Osteoblast (primary cell): ENCODE data around the gene SEL1L2. TPM values are rescaled to one million over a fixed set of nuclear protein-coding genes. Genes with fewer than 3 reads are reported as not detected.

Experiments
- DNase-seq: peaks from one replicate; pipeline ENCODE4 v3.0.0; 2011; ENCODE audit warnings: low spot score, mixed read lengths; ENCODE audit not compliant: insufficient read length; ENCODE audit errors: missing footprints
- H2AFZ ChIP-seq: 2 replicates; pipeline ENCODE4 v1.6.0; 2011; ENCODE audit warnings: mild to moderate bottlenecking, low read length
- H3K27ac ChIP-seq: 2 replicates; pipeline ENCODE4 v1.5.1; 2011; ENCODE audit warnings: mild to moderate bottlenecking, low read depth, low read length, moderate library complexity
- H3K27me3 ChIP-seq: 2 replicates; pipeline ENCODE4 v1.6.0; 2012; ENCODE audit warnings: mild to moderate bottlenecking, control low read depth, inconsistent platforms, low read length, moderate library complexity; ENCODE audit not compliant: insufficient read depth
- H3K36me3 ChIP-seq: 2 replicates; pipeline ENCODE4 v1.5.1; 2011; ENCODE audit warnings: mild to moderate bottlenecking, low read length, control low read depth, moderate library complexity; ENCODE audit not compliant: insufficient read depth
- H3K4me1 ChIP-seq: 2 replicates; pipeline ENCODE4 v1.5.1; 2011; ENCODE audit warnings: mild to moderate bottlenecking, low read length, control low read depth, moderate library complexity; ENCODE audit not compliant: insufficient read depth
- H3K4me2 ChIP-seq: 2 replicates; pipeline ENCODE4 v1.6.0; 2011; ENCODE audit warnings: mild to moderate bottlenecking, low read length; ENCODE audit not compliant: insufficient read depth
- H3K4me3 ChIP-seq: fragments of 200-600 bp; sonication (generic); 3 replicates; pipeline ENCODE4 v1.5.1; 2012; ENCODE audit warnings: mild to moderate bottlenecking, low read length, inconsistent platforms; ENCODE audit not compliant: insufficient read depth
- H3K79me2 ChIP-seq: 2 replicates; pipeline ENCODE4 v1.6.0; 2012; ENCODE audit warnings: mild to moderate bottlenecking, low read length, control low read depth, inconsistent platforms; ENCODE audit not compliant: insufficient read depth
- H3K9me3 ChIP-seq: 2 replicates; pipeline ENCODE4 v1.5.1; 2011; ENCODE audit warnings: low read depth, low read length, control low read depth
- H4K20me1 ChIP-seq: 2 replicates; pipeline ENCODE4 v1.6.0; 2012; ENCODE audit warnings: mild to moderate bottlenecking, low read length, control low read depth; ENCODE audit not compliant: insufficient read depth
- total RNA-seq: library from RNA; depleted of rRNA; stranded (reverse); fragments of >200 nt; gene quantifications from 2 replicates; pipeline ENCODE4 v1.2.3, GENCODE V29; 2012
- TF ChIP-seq, protein P1 (sequence below): IDR thresholded peaks from 2 replicates; pipeline ENCODE4 v1.5.1; 2011; ENCODE audit warnings: mild to moderate bottlenecking, low read depth, low read length, moderate library complexity; ENCODE audit errors: extremely low read depth

Gene SEL1L2
- total RNA-seq, 1 donor, result not detected

- no peak overlapping the region for H3K4me3 ChIP-seq
- H3K27ac ChIP-seq, result no peak overlapping the region
- H3K36me3 ChIP-seq, result no peaks in the 10 kb centered on the region
- no peak overlapping the region for H3K4me2 ChIP-seq
- H2AFZ ChIP-seq, result no peak overlapping the region
- H3K27me3 ChIP-seq, result no peaks in the 10 kb centered on the region
- H4K20me1 ChIP-seq, result no peaks in the 10 kb centered on the region
- no peaks in the 10 kb centered on the region for H3K9me3 ChIP-seq
- no peaks in the 10 kb centered on the region for H3K79me2 ChIP-seq
- H3K4me1 ChIP-seq, result no peaks in the 10 kb centered on the region
- DNase-seq, result no peak
- TF ChIP-seq, protein P1, sequence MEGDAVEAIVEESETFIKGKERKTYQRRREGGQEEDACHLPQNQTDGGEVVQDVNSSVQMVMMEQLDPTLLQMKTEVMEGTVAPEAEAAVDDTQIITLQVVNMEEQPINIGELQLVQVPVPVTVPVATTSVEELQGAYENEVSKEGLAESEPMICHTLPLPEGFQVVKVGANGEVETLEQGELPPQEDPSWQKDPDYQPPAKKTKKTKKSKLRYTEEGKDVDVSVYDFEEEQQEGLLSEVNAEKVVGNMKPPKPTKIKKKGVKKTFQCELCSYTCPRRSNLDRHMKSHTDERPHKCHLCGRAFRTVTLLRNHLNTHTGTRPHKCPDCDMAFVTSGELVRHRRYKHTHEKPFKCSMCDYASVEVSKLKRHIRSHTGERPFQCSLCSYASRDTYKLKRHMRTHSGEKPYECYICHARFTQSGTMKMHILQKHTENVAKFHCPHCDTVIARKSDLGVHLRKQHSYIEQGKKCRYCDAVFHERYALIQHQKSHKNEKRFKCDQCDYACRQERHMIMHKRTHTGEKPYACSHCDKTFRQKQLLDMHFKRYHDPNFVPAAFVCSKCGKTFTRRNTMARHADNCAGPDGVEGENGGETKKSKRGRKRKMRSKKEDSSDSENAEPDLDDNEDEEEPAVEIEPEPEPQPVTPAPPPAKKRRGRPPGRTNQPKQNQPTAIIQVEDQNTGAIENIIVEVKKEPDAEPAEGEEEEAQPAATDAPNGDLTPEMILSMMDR, result no peak
Measured at GRCh38 chr20:13856354-13856753, 134.1 kb downstream of the SEL1L2 start.

GRCh38 chr20:13855613-13856012, 134.8 kb downstream of the SEL1L2 start:
- Histone ChIP-seq H3K79me2 (no peaks in the 10 kb centered on the region), H3K4me3 (no peak overlapping the region), H2AFZ (no peak overlapping the region), H3K27ac (no peak overlapping the region), H4K20me1 (no peaks in the 10 kb centered on the region), H3K4me1 (no peaks in the 10 kb centered on the region), H3K36me3 (no peaks in the 10 kb centered on the region), H3K27me3 (no peaks in the 10 kb centered on the region), H3K4me2 (no peak overlapping the region), H3K9me3 (no peaks in the 10 kb centered on the region)
- TF ChIP-seq, protein P1, result no peak
- DNase-seq, result no peak

- TF ChIP-seq, protein P1, result no peak
- Histone ChIP-seq H2AFZ (no peak overlapping the region), H3K4me1 (no peaks in the 10 kb centered on the region), H3K36me3 (no peaks in the 10 kb centered on the region), H3K4me3 (no peak overlapping the region), H3K27ac (no peak overlapping the region), H3K9me3 (no peaks in the 10 kb centered on the region), H3K4me2 (no peak overlapping the region), H4K20me1 (no peaks in the 10 kb centered on the region), H3K79me2 (no peaks in the 10 kb centered on the region), H3K27me3 (no peaks in the 10 kb centered on the region)
- no peak for DNase-seq
Measured at GRCh38 chr20:13852306-13852705, 138.1 kb downstream of the SEL1L2 start.

DNA sequence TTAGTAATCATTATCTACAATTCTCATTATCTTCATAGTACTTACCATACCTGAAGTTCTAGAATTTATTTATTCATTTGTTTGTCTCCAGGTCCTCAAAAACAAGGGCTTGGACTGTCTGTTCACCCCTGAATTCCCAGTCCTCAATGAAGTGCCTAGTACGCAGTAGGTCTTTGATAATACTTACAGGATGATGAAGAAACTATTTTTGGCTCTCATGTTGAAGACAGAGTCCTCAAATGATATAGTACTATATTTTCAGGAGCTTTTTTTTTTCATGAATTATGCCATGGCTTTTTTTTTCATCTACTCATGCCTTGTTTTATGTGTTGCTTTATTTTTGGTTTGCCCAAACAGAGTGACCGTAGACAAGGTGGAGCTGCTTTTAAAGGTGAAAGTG, 139.1 kb downstream of the SEL1L2 start:
- Histone ChIP-seq H3K4me3 (no peak overlapping the region), H3K4me2 (no peak overlapping the region), H3K79me2 (no peaks in the 10 kb centered on the region), H4K20me1 (no peaks in the 10 kb centered on the region), H3K27me3 (no peaks in the 10 kb centered on the region), H3K36me3 (no peaks in the 10 kb centered on the region), H3K4me1 (no peaks in the 10 kb centered on the region), H2AFZ (no peak overlapping the region), H3K9me3 (no peaks in the 10 kb centered on the region), H3K27ac (no peak overlapping the region)
- no peak for DNase-seq
- TF ChIP-seq, protein P1, result no peak
